Esophagus squamous epithelium (tissue), 4 donors: ENCODE data around the gene CDH2.

Source experiments
- POLR2A ChIP-seq, 4 donors: fragments of 450-650 bp; IDR thresholded peaks; one replicate each; pipeline ENCODE4 v1.6.1; 2017; ENCODE audit warnings: antibody characterized with exemption in 4 of 4, mild to moderate bottlenecking in 4 of 4, moderate library complexity in 3 of 4
- TF ChIP-seq, protein P1 (sequence below), 6 experiments: fragments of 450-650 bp in 4 of 6; fragments of 200-600 bp in 2 of 6; sonication (generic) in 2 of 6; IDR thresholded peaks; one replicate each; pipeline ENCODE4 v1.5.1; 2016 to 2019; ENCODE audit warnings: antibody characterized with exemption in 6 of 6, mild to moderate bottlenecking in 4 of 6, moderate library complexity in 4 of 6

DNA sequence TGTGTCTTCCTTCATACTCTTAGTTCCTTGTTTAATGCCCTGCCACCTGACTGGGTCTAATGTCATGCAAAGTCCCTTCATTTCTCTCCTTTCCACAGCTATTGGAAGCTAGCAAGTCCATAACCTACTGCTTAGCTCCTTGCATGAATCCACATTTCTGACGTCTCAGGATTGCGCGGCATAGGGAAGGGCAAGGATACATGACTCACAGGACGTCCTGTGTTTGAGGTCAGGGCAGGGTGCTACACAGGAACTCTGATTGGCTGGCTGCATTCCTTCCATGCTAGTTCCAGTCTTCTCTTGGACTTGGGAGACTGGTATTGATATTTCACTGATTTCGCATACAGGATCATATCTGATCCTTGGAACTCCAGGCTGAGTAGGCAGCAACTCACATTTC, 137.9 kb downstream of the CDH2 start:
- TF ChIP-seq, protein P1, sequence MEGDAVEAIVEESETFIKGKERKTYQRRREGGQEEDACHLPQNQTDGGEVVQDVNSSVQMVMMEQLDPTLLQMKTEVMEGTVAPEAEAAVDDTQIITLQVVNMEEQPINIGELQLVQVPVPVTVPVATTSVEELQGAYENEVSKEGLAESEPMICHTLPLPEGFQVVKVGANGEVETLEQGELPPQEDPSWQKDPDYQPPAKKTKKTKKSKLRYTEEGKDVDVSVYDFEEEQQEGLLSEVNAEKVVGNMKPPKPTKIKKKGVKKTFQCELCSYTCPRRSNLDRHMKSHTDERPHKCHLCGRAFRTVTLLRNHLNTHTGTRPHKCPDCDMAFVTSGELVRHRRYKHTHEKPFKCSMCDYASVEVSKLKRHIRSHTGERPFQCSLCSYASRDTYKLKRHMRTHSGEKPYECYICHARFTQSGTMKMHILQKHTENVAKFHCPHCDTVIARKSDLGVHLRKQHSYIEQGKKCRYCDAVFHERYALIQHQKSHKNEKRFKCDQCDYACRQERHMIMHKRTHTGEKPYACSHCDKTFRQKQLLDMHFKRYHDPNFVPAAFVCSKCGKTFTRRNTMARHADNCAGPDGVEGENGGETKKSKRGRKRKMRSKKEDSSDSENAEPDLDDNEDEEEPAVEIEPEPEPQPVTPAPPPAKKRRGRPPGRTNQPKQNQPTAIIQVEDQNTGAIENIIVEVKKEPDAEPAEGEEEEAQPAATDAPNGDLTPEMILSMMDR (IDR thresholded peaks at IDR 0.05), result no peak
- no peak for TF ChIP-seq POLR2A (IDR thresholded peaks at IDR 0.05)
